ENCODE results near the gene SAC3D1.

The SAC3D1 gene

DNA sequence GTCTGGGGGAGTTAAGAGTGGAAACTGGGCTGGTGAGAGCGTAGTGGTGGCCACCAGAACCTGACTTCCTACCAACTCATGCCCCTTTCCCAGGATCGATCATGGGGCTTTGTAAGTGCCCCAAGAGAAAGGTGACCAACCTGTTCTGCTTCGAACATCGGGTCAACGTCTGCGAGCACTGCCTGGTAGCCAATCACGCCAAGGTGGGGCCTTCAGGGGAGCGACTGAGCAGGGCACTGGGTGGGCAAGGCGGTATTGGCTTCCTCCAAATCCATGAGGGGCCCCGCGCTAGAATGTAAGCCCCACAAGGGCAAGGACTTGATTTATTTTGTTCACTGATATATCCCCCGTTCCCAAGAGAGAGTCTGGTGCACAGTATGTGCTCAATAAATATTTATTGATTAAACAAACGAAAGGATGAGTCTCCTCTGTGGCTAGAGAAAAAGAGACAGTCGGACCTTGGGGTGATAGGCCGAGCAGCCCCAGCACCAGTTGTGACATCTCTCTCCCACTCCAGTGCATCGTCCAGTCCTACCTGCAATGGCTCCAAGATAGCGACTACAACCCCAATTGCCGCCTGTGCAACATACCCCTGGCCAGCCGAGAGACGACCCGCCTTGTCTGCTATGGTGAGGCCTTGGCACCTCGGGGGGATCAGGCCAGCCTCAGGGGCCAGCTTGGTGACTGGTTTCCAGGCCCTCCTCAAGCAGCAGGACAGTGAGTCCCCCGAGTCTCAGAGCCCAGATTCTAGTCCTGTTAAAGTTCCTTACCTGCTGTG is 43.8 kb downstream of the SAC3D1 start:
- no peak for FAIRE-seq
- no peak for DNase-seq (ENCODE audit: insufficient read length, low spot score)

DNA sequence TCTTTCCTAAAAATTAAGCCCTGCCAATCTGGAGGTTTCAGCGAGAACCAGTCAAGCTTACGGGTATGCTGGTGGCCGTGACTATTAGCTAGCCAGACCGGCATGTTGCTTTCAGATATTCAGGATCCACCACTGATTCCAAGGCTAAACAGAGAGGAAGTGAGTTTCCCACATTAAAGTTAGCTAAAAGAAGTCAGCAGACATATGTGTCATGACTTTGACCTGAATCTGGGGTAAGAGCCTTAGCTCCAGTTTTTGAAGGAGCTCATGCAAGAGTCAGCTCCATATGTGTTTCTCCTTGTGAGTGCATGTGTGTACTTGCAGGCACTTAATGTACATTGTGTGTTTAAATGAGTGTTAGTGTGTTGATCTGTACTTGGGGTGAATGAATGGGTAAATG is 44.4 kb downstream of the SAC3D1 start:
- FAIRE-seq (no peak), DNase-seq (ENCODE audit: insufficient read length, low spot score) (no peak)

DNA sequence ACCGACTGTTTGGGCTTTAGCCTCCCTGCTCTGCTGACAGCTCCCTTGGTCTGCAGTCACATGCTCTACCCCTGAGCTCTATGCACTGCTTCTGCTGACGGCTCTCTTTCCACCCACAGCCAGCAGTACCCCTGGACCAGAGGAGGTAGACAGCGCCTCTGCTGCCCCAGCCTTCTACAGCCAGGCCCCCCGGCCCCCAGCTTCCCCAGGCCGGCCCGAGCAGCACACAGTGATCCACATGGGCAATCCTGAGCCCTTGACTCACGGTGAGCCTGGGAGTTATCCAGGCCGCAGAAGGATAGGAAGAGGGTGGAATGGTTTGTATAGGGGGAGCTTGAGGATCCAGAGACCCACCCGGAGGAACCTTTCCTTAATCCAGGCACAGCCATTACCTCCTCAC is 45.8 kb downstream of the SAC3D1 start:
- FAIRE-seq, result no peak
- no peak for DNase-seq (ENCODE audit: insufficient read length, low spot score)

DNA sequence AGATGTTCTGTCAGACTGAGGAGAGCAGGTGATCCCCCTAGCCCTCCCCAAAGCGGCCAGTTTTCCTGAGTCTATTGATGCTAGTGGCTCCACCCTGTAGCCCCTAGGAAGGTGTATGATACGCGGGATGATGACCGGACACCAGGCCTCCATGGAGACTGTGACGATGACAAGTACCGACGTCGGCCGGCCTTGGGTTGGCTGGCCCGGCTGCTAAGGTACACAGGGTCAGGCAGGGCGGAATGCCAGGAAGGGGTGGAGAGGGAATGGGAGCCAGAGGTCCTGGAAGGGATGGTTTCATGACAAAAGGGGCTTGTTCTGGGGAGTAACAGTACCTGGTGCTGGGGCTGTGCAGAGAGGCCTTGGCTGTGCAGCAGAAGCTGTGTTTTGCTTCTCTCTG is 46.2 kb downstream of the SAC3D1 start:
- FAIRE-seq, result no peak
- no peak for DNase-seq (ENCODE audit: insufficient read length, low spot score)

DNA sequence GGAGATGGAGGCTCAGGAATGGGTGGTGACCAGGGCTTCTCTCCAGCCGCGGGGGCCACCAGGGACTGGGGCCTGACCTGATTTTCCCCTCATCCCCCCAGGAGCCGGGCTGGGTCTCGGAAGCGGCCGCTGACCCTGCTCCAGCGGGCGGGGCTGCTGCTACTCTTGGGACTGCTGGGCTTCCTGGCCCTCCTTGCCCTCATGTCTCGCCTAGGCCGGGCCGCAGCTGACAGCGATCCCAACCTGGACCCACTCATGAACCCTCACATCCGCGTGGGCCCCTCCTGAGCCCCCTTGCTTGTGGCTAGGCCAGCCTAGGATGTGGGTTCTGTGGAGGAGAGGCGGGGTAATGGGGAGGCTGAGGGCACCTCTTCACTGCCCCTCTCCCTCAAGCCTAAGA is 46.8 kb downstream of the SAC3D1 start:
- FAIRE-seq, result no peak

DNA sequence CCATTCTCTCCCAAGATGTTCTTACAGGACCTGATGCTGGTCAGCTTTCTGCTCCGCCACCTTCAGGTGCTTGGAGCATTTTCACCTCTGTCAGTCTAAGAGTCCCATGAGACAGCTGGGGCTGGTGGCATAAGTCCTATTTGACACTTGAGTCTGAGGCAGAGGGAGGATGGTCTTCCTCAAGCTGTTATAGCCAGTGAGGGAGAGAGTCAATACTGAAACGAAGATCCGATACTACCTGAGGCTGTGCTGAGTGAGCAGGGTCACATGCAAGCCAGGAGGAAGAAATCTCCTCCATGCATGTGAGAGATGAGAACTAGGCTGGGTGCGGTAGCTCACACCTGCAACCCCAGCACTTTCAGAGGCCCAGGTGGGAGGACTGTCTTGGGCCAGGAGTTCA is 48.6 kb downstream of the SAC3D1 start:
- no peak for DNase-seq (ENCODE audit: insufficient read length, low spot score)
- FAIRE-seq, result no peak

More for the DNA sequence above, 46.8 kb downstream of the SAC3D1 start:
- DNase-seq (ENCODE audit: insufficient read length, low spot score), result no peak

DNA sequence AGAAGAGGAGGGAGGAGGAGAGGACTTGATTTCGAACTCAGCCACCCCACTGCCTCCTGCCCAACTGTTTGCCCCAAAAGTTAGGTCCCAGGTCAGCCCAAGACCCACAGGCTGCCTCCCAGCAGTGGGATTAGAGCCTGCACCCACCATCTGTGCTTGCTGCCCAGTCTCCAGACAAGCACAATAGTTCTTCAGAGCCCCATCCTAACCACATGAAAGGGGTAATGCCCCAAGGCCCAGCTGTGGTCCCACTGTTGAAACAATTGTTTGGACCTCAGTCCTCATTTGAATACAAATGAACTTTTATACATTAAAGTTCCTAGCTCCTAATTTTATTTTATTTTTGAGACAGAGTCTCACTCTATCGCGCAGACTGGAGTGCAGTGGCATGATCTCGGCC is 49.6 kb downstream of the SAC3D1 start:
- FAIRE-seq, result no peak
- DNase-seq (ENCODE audit: insufficient read length, low spot score), result no peak

All from GM19239 (cell line).